Right forelimb (tissue), 1 donor: ENCODE results near the gene UBE2D2.
A peak's percentile ranks its signal among the peaks of the same experiment; 100 is the strongest.

Experiments used
- DNase-seq: peaks from one replicate; pipeline ENCODE4 v3.0.0-alpha.2; 2018

UBE2D2 gene

GRCh38 chr5:139636207-139636792 is 75.2 kb downstream of the UBE2D2 start:
- DNase-seq, result peak; percentile 50

DNA sequence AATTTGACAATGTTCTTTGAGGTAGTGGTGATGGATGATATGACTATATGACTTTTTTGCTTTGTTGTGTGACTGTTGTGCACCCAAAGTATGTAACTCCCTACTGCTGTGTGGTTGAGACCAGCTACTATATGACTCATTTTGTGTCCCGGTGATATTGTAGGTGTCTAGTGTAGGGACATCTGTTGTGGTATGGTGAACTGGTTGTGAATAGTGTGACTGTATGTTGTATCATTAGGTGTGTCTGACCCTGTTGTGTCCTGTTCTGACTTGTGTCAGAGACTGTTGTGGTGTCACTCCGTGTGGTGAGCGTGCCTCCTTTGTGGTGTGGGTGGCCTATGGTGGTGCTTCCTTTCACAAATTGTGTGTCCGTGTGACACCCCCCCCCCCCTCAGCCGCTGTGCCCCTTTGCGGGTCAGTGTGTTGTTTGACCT is 75.9 kb downstream of the UBE2D2 start:
- peak; percentile 58 for DNase-seq

DNA sequence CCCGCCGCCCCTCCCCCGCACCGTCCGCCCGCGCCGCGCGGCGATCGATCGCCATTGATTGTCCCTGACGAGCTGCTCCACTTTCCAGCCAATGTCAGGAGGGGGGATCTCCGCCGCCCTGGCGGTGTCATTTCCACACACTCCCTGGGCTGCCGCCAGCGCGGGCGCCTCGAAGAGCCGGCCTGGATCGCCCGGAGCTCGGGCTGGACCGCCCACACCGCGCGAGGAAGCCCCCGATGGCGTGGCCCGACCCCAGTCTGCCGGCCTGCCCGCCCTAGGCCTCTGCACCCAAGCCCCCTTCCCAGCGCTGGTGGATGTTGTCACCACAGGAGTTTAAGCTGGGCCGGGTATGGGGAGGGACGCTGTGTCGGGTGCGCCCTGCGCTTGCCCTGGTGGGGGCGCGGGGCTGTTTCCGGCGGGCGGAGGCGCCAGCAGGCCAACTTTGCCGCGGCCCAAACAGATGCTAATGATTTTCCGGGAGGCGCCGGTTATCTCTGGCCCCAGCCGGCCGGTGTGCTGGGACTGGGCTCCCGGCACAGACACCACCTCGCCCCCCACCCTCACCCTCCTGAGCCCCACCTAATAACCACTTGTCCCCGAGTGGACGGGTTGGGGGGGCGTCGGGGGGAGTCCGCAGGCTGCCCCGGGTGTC is 76.4 kb downstream of the UBE2D2 start:
- peak; percentile 93 for DNase-seq

GRCh38 chr5:139638090-139638735 is 77.1 kb downstream of the UBE2D2 start:
- DNase-seq, result peak; percentile 86

GRCh38 chr5:139638736-139639618 is 77.8 kb downstream of the UBE2D2 start:
- peak; percentile 41 for DNase-seq

DNA sequence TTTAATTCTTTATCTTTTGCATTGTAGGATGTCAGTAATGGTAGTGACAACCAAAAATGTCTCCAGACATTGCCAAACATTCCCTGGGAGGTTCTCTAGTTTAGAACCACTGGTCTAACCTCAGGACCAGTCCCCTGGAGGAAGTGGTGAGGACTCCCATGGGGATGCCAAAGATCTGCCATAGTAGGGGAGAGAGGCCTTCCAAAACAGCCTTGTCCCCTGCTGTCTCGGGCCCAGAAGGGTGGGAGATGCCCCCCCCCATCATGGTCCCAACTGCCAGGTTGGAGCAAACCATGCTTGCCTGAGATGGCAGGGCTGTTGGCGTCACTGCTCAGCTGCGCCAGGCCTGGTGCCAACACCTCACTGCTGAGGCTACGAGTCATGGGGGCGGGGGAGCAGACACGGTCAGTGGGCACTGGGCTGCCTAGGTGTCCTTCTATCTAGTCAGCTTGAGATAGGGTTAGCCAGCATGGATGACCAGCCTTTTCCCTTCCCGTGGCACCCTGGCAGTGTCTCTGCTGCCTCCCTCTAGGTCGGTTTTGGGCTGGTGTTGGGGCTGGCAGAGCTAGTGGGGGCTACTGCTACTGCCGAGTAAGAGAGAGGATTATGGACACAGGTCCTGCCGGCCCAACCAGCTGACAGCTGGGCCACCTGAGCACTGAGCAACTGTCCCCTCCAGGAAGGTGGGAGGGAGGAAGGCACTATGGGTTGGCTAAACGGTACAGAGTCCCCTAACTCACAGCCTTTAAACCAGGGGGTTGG is 78.7 kb downstream of the UBE2D2 start:
- DNase-seq, result peak; percentile 46

DNA sequence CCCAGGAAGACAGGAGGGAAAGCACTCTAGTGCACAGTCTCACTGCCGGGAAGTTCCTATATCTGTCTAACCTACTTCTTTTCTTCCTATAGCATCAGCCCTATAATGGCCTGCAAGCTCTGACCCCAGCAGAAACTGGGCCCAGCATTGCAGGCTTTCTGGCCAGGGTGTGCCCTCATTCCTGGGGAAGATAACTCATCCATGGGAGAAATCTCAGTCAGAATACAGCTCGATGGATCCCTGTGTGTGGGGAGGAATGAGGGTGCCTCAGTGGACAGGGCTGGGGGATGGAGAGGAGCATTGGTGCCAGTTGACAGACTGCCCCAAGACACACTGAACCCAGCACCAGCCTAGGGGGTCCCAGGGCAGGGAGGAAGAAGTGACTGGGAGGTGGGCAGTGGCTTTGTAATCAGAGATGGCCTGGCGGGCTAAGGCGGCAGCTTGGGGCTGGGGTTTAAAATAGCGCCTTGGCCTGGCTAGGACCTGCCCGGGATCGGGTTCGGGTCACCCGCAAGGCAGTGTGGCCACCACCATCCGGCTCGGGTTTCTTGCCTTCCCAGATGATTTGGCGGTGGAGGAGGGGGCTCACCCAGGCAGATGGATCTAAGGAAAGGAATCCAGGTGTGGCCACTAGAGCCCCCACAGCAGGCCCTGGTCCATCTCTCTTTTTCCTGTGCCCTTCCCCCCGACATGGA is 79.4 kb downstream of the UBE2D2 start:
- DNase-seq, result peak; percentile 50

DNA sequence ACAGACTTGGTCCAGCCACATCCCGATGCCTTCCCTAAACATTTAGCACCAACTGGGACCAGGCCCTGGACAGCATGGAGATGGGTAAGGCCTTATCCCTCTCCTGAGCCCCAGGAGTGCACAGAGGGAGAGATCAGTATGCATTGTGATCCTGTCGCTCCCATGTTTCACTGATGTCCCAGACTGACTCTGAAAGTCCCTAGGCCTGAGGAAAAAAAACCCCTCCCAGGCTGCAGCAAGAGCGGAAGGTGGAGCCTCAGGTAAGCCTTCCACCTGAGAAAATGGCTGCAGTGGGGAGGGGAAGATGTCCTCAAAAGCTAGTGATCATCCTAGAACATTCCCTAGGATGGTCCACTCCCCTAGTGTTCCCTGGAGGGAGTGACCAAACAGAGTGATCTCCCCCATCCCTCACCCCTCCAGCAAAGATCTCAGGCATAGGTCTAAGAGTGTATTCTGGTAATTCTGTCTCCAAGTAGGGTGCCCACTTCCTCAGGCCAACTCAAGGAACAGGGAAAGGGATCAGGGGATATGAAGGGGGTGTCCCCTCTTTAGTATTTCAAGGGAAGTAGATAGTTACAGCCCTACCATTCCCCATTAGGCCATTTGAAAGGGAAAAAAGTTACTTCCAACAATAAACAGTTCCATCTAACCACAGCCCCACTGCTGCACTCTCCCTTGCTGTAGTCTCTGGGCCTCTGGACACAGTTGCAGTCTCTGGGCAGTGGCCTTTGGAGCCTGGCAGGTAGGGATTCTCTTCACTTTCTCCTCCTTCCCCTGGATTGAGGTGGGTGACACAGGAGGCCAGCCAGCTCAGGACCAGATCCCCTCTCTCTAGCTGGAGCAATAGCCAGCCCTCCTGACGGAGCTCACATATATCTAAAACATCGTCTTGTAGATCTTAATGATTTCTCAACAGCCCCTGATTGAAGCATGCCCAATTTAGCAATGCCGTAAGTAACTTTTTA is 80.3 kb downstream of the UBE2D2 start:
- DNase-seq, result no peak

DNA sequence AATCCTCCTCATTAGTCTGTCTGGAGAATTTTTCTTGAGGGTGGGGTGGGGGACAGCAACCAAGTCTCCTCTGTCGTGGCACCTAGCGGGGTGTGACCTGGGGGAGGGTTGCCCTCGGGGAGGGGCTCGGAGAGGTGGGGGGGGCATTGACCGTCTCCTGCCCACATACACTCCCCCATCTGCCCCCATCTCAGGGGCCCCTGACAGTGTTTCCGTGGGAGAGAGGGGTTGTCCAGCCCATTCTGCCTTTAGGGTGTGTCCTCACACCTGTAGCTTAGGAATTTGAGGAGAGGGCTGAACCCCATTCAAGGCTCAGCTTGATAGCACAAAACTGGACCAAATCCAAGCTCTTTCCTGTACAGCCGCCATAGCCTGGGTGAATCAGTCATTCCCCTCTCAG is 81.1 kb downstream of the UBE2D2 start:
- DNase-seq, result no peak

- no peak for DNase-seq
These were observed 82.0 kb downstream of the UBE2D2 start for GRCh38 chr5:139642891-139643871.

DNA sequence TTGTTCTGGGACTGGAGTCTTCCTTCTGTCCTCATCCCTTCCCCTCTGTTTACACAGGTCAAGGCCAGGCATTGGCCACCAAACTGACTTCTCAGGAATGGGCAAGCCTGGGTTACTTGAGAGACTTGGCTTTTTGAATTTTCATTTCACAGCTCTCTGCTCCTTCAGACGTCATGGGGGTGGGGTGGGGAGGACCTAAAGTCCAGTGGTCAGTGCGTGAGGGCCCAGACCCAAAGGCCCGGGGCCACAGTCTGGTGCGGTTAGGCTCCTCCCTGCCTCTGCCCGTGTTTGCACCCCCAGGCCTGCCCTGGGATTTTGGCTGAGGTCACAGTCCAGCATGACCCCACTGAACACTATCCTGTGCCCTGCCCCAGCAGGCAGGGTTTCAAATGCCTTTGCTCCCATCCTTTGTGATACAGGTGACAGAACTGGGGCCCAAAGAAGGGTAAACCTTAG is 82.9 kb downstream of the UBE2D2 start:
- no peak for DNase-seq

- DNase-seq, result no peak
These were observed 83.7 kb downstream of the UBE2D2 start for GRCh38 chr5:139644646-139645429.

GRCh38 chr5:139645430-139645871 is 84.3 kb downstream of the UBE2D2 start:
- DNase-seq, result no peak

- no peak for DNase-seq
These were observed 85.0 kb downstream of the UBE2D2 start for GRCh38 chr5:139646111-139646510.

DNA sequence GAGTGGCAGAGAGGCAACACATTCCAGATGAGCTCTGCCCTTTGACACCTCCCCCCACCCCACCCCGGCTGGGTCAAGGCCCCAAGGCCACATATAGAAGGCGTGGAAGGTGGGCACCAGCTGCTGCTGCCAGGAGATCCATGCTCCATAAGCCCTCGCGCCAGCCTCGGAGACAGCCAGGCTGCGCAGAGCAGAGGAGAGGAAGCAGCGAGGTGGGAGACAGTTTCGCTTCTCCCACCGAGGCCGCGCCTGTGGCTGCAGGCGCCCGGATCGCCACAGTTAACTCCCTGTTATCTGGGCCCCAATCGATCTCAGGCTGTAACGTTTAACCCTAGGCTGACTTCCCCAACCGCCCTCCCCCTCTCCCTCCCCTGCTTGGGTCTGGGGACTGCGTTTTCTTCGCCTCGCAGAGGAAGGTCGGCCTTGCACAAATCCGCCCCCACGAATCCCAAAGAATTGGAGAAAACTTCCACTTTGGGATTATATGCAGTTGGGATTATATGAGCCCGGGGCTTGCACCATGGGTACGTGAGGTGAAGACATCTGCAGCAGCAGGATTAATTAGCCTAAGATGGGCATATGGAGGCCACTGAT is 85.9 kb downstream of the UBE2D2 start:
- DNase-seq, result peak; percentile 51

GRCh38 chr5:139647506-139648204 is 86.5 kb downstream of the UBE2D2 start:
- no peak for DNase-seq
